ENCODE results near the gene OSBPL1A.

The OSBPL1A gene

GRCh38 chr18:24212939-24213338 lies 184.7 kb downstream of the OSBPL1A start:
- Mint-ChIP-seq H3K36me3 (ENCODE audit: low read depth) (peaks cover 23% of the 10 kb centered on the region), H3K9me3 (no peaks in the 10 kb centered on the region), H3K4me3 (no peak overlapping the region), H3K4me1 (peaks cover 23% of the 10 kb centered on the region), H3K27me3 (ENCODE audit: low read depth, poor library complexity) (no peaks in the 10 kb centered on the region), H3K27ac (no peak overlapping the region)
- no peak for DNase-seq
- no peak for TF ChIP-seq CTCF (IDR thresholded peaks at IDR 0.05)

GRCh38 chr18:24209558-24209957 lies 188.1 kb downstream of the OSBPL1A start:
- DNase-seq: no peak
- Mint-ChIP-seq H3K4me1 (peaks cover 8% of the 10 kb centered on the region), H3K36me3 (ENCODE audit: low read depth) (peaks cover 32% of the 10 kb centered on the region), H3K9me3 (no peaks in the 10 kb centered on the region), H3K27me3 (ENCODE audit: low read depth, poor library complexity) (no peaks in the 10 kb centered on the region), H3K4me3 (no peak overlapping the region), H3K27ac (no peak overlapping the region)
- TF ChIP-seq CTCF (IDR thresholded peaks at IDR 0.05): no peak

GRCh38 chr18:24208270-24209035 lies 189.2 kb downstream of the OSBPL1A start:
- Mint-ChIP-seq H3K27me3 (ENCODE audit: low read depth, poor library complexity) (no peaks in the 10 kb centered on the region), H3K4me1 (no peaks in the 10 kb centered on the region), H3K4me3 (no peak overlapping the region), H3K9me3 (no peaks in the 10 kb centered on the region), H3K36me3 (ENCODE audit: low read depth) (peaks cover 32% of the 10 kb centered on the region), H3K27ac (no peak overlapping the region)
- no peak for DNase-seq
- no peak for TF ChIP-seq CTCF (IDR thresholded peaks at IDR 0.05)

- no peak for TF ChIP-seq CTCF (IDR thresholded peaks at IDR 0.05)
- H3K4me1 Mint-ChIP-seq: peaks cover 4% of the 10 kb centered on the region
- H3K36me3 Mint-ChIP-seq (ENCODE audit: low read depth): peaks cover 20% of the 10 kb centered on the region
- no peak overlapping the region for H3K4me3 Mint-ChIP-seq
- H3K27me3 Mint-ChIP-seq (ENCODE audit: low read depth, poor library complexity): no peaks in the 10 kb centered on the region
- DNase-seq: no peak
- no peaks in the 10 kb centered on the region for H3K9me3 Mint-ChIP-seq
- H3K27ac Mint-ChIP-seq: peak overlapping the region; percentile 23
Measured at GRCh38 chr18:24204904-24205303, 192.7 kb downstream of the OSBPL1A start.

- Mint-ChIP-seq H3K4me1 (peaks cover 10% of the 10 kb centered on the region), H3K27me3 (ENCODE audit: low read depth, poor library complexity) (no peaks in the 10 kb centered on the region), H3K4me3 (no peak overlapping the region), H3K36me3 (ENCODE audit: low read depth) (peaks cover 6% of the 10 kb centered on the region), H3K9me3 (no peaks in the 10 kb centered on the region), H3K27ac (peak overlapping the region; percentile 56)
- no peak for DNase-seq
- no peak for TF ChIP-seq CTCF (IDR thresholded peaks at IDR 0.05)
Measured at GRCh38 chr18:24201699-24202687, 195.6 kb downstream of the OSBPL1A start.
